A549 (cell line): ENCODE measurements around the gene BLMH. TPM values are rescaled to one million over a fixed set of nuclear protein-coding genes. Genes with fewer than 3 reads are reported as not detected.
"Not testable (repeated sequence)": the region's sequence is repeated elsewhere in the genome, so short reads cannot be mapped to it uniquely, and the experiment has no call there.

Source experiments
- ATAC-seq, 2 experiments: fragments of 200-7000 bp in 1 of 2; fragments of >200 bp in 1 of 2; cut with Nextera tagmentation in 1 of 2; cut with Tn5 transposase in 1 of 2; 3 replicates each; pipeline versions ENCODE4 v1.8.0 to v1.9.1; 2018 to 2020; ENCODE audit warnings: mild to moderate bottlenecking in 1 of 2, moderate library complexity in 1 of 2
- CTCF ChIA-PET: fragments of 300-600 bp; sonication (Branson Sonifier 250); formaldehyde crosslinking; extraction: SDS; loops from one replicate; lab custom pipeline; 2021; ENCODE audit warnings: antibody characterized with exemption, inconsistent platforms; lab: Yijun Ruan, JAX
- POLR2A ChIA-PET: fragments of 350-600 bp; formaldehyde crosslinking; extraction: SDS; loops from one replicate; lab custom pipeline; 2021; ENCODE audit warnings: antibody characterized with exemption, inconsistent platforms; lab: Yijun Ruan, JAX
- DNase-seq, 2 experiments: peaks; one replicate each; pipeline versions ENCODE4 v3.0.0 to v3.0.0-alpha.2; 2011 to 2016; ENCODE audit warnings: low read depth in 1 of 2, low spot score in 1 of 2
- FAIRE-seq: peaks from 2 replicates; lab custom pipeline; 2011; peaks lifted over from hg19 to GRCh38; lab: Jason Lieb, UNC
- H3K27ac ChIP-seq, 2 experiments: fragments of >200 bp; sonication (Bioruptor Twin); formaldehyde crosslinking; 3 replicates each; pipeline ENCODE4 v1.5.1; 2016 to 2017
- H3K4me1 ChIP-seq: fragments of >200 bp; sonication (Bioruptor Twin); formaldehyde crosslinking; 3 replicates; pipeline ENCODE4 v1.6.1; 2016
- H3K4me2 ChIP-seq: fragments of >200 bp; sonication (Bioruptor Twin); formaldehyde crosslinking; 3 replicates; pipeline ENCODE4 v1.6.1; 2016
- H3K4me3 ChIP-seq: fragments of >200 bp; sonication (Bioruptor Twin); formaldehyde crosslinking; 3 replicates; pipeline ENCODE4 v1.5.1; 2016
- H3K9me3 ChIP-seq: fragments of >200 bp; sonication (Bioruptor Twin); formaldehyde crosslinking; 3 replicates; pipeline ENCODE4 v1.6.1; 2016
- EHF ChIP-seq: fragments of 250-450 bp; sonication (Bioruptor Pico); IDR thresholded peaks from 2 replicates; pipeline ENCODE4 v1.5.0; 2020; ENCODE audit warnings: mild to moderate bottlenecking
- EHMT2 ChIP-seq: fragments of 200-600 bp; sonication (generic); IDR thresholded peaks from 2 replicates; pipeline ENCODE4 v1.6.1; 2016; ENCODE audit warnings: antibody characterized with exemption, low read depth, mild to moderate bottlenecking, moderate library complexity
- ELK1 ChIP-seq: fragments of 150-350 bp; IDR thresholded peaks from 2 replicates; pipeline ENCODE4 v1.6.1; 2014; ENCODE audit warnings: low read depth, mild to moderate bottlenecking, low read length
- FOXS1 ChIP-seq: fragments of 250-450 bp; sonication (Bioruptor Pico); IDR thresholded peaks from 2 replicates; pipeline ENCODE4 v1.5.0; 2020; ENCODE audit warnings: mild to moderate bottlenecking, moderate library complexity
- HEYL ChIP-seq: fragments of 250-450 bp; sonication (Bioruptor Pico); IDR thresholded peaks from 2 replicates; pipeline ENCODE4 v1.8.0; 2021; ENCODE audit warnings: mild to moderate bottlenecking, moderate library complexity
- HOXB13 ChIP-seq: fragments of 250-450 bp; sonication (Bioruptor Pico); IDR thresholded peaks from 2 replicates; pipeline ENCODE4 v1.5.0; 2020; ENCODE audit warnings: low read depth, mild to moderate bottlenecking, moderate library complexity
- HOXB5 ChIP-seq: fragments of 250-450 bp; sonication (Bioruptor Pico); IDR thresholded peaks from 2 replicates; pipeline ENCODE4 v1.5.0; 2020; ENCODE audit warnings: mild to moderate bottlenecking, moderate library complexity
- MAFK ChIP-seq: fragments of 450-650 bp; IDR thresholded peaks from 2 replicates; pipeline ENCODE4 v1.6.1; 2014; ENCODE audit not compliant: partially characterized antibody
- NFE2L2 ChIP-seq: fragments of 150-350 bp; conservative IDR thresholded peaks from 2 replicates; pipeline ENCODE4 v1.6.1; 2014; ENCODE audit warnings: low read length
- NPAS2 ChIP-seq: fragments of 250-450 bp; sonication (Bioruptor Pico); IDR thresholded peaks from 2 replicates; pipeline ENCODE4 v1.8.0; 2022; ENCODE audit warnings: mild to moderate bottlenecking, moderate library complexity, borderline replicate concordance
- RCOR1 ChIP-seq: fragments of 150-350 bp; IDR thresholded peaks from 2 replicates; pipeline ENCODE4 v1.6.1; 2014; ENCODE audit warnings: antibody characterized with exemption, low read length, low read depth
- RFX5 ChIP-seq: fragments of 450-650 bp; IDR thresholded peaks from 2 replicates; pipeline ENCODE4 v1.7.1; 2014; ENCODE audit warnings: antibody characterized with exemption, mild to moderate bottlenecking, moderate library complexity
- SMC3 ChIP-seq: fragments of >200 bp; sonication (Bioruptor Twin); formaldehyde crosslinking; IDR thresholded peaks from 3 replicates; pipeline ENCODE4 v1.6.1; 2018; ENCODE audit warnings: inconsistent platforms
- ZC3H11A ChIP-seq: fragments of 450-650 bp; IDR thresholded peaks from 2 replicates; pipeline ENCODE4 v1.6.1; 2014; ENCODE audit warnings: antibody characterized with exemption, mild to moderate bottlenecking
- ZFP36 ChIP-seq: fragments of 450-650 bp; IDR thresholded peaks from 2 replicates; pipeline ENCODE4 v1.6.1; 2014; ENCODE audit warnings: borderline replicate concordance; ENCODE audit not compliant: partially characterized antibody
- ZNF302 ChIP-seq: fragments of 250-450 bp; sonication (Bioruptor Pico); IDR thresholded peaks from 2 replicates; pipeline ENCODE4 v1.9.0; 2021; ENCODE audit warnings: inconsistent platforms, mild to moderate bottlenecking, moderate library complexity
- ZSCAN20 ChIP-seq: fragments of 250-450 bp; sonication (Bioruptor Pico); IDR thresholded peaks from 2 replicates; pipeline ENCODE4 v1.8.0; 2022; ENCODE audit warnings: mild to moderate bottlenecking, moderate library complexity
- WGBS: methylation state at CpG from one replicate; pipeline ENCODE4 v1.1.6; 2017; ENCODE audit errors: missing lambda C conversion rate; 5-methylcytosine and 5-hydroxymethylcytosine counted together
- polyA plus RNA-seq, 4 experiments: library from polyadenylated mRNA; depleted of rRNA in 3 of 4; stranded (reverse); fragments of >200 nt; fragmentation: RNase III in 1 of 4; extraction: RNeasy Plus Mini Kit Qiagen cat#74134 plus additional on column Dnase treatment in 1 of 4; gene quantifications; 2 replicates in 3 of 4; 3 replicates in 1 of 4; pipeline ENCODE4 v1.2.3, GENCODE V29; 2011 to 2017
- TF ChIP-seq, protein P1 (sequence below): fragments of 250-450 bp; sonication (Bioruptor Pico); IDR thresholded peaks from 2 replicates; pipeline ENCODE4 v1.5.0; 2020; ENCODE audit warnings: low read depth, mild to moderate bottlenecking, moderate library complexity
- TF ChIP-seq, protein P2 (sequence below): fragments of 200-600 bp; sonication (generic); IDR thresholded peaks from 2 replicates; pipeline ENCODE4 v1.6.1; 2016; ENCODE audit warnings: antibody characterized with exemption, mild to moderate bottlenecking, moderate library complexity
- TF ChIP-seq, protein P3 (sequence below): fragments of 450-650 bp; IDR thresholded peaks from 2 replicates; pipeline ENCODE4 v1.6.1; 2014; ENCODE audit warnings: antibody characterized with exemption

BLMH gene
- polyA plus RNA-seq, 2 of the 4 experiments (the other 2 are of a cell fraction) = 38.5 to 66.4 TPM

- H3K9me3 ChIP-seq = no peaks in the 10 kb centered on the region
- WGBS = 78% methylated on average over 10 of the region's 10 CpGs
- TF ChIP-seq ZSCAN20 (CRISPR knock-in tag) = no peak
- no peak for TF ChIP-seq FOXS1 (CRISPR knock-in tag)
- CTCF ChIA-PET = interaction anchor here (1.0 to 6.6 kb wide), 4 partner anchors 15 to 128 kb away, joined by 3 to 103 read pairs (median 4); no protein-coding TSS in a partner anchor
- H3K4me3 ChIP-seq = no peak overlapping the region
- ATAC-seq = no peak
- POLR2A ChIA-PET = no interaction called here
- peaks cover 16% of the 10 kb centered on the region for H3K4me1 ChIP-seq
- FAIRE-seq = no peak
- H3K4me2 ChIP-seq = no peak overlapping the region
- DNase-seq = no peak
- no peak overlapping the region for H3K27ac ChIP-seq
Observed at GRCh38 chr17:30232015-30232823, 59.5 kb downstream of the BLMH start.

DNA sequence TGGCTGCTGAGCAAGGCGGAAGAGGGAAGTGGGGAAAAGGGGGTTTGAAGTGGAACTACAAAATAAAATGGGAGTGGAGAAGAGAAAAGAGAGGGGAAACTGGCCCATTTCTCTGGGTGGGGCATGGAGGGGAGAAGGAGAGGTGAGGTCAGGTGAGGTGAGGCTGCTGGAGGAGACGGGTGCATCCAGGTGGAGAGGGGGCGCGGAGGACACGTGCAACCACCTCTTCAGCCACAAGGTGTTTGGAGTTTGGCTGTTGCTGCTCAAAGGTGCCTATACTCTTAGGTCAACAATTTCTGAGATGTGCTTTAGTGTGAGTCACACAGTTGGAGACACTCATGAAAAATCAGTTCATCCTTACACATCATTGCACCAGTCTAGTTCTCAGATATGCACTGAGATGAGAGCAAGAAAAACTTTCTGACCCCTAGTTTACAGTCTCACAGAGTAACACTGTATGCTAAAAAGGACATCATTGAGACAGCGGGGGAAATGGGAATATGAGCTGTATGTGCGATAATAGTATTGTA, 61.1 kb downstream of the BLMH start:
- POLR2A ChIA-PET = no interaction called here
- H3K9me3 ChIP-seq = no peaks in the 10 kb centered on the region
- H3K27ac ChIP-seq = no peak overlapping the region
- ATAC-seq (peak in 1 of 2 experiments; percentile 60; a peak in 1 of 6 replicates), FAIRE-seq (no peak), DNase-seq (no peak)
- CTCF ChIA-PET = interaction anchor here (1.5 kb wide), 1 partner anchor 126 kb away, joined by 4 read pairs; no protein-coding TSS in a partner anchor
- WGBS = 83% methylated on average over 7 of the region's 7 CpGs
- H3K4me1 ChIP-seq = peaks cover 7% of the 10 kb centered on the region; the same call in 2 of the 3 replicates
- TF ChIP-seq ZC3H11A (no peak), RCOR1 (no peak), HEYL (CRISPR knock-in tag) (no peak), ZNF302 (no peak), MAFK (no peak), HOXB5 (no peak), SMC3 (no peak), NPAS2 (CRISPR knock-in tag) (no peak), ZFP36 (no peak), HOXB13 (no peak), RFX5 (no peak), ELK1 (no peak), EHF (CRISPR knock-in tag) (no peak), NFE2L2 (no peak), EHMT2 (no peak)
- TF ChIP-seq, protein P1, sequence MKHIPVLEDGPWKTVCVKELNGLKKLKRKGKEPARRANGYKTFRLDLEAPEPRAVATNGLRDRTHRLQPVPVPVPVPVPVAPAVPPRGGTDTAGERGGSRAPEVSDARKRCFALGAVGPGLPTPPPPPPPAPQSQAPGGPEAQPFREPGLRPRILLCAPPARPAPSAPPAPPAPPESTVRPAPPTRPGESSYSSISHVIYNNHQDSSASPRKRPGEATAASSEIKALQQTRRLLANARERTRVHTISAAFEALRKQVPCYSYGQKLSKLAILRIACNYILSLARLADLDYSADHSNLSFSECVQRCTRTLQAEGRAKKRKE (CRISPR knock-in tag) = no peak
- TF ChIP-seq, protein P2, sequence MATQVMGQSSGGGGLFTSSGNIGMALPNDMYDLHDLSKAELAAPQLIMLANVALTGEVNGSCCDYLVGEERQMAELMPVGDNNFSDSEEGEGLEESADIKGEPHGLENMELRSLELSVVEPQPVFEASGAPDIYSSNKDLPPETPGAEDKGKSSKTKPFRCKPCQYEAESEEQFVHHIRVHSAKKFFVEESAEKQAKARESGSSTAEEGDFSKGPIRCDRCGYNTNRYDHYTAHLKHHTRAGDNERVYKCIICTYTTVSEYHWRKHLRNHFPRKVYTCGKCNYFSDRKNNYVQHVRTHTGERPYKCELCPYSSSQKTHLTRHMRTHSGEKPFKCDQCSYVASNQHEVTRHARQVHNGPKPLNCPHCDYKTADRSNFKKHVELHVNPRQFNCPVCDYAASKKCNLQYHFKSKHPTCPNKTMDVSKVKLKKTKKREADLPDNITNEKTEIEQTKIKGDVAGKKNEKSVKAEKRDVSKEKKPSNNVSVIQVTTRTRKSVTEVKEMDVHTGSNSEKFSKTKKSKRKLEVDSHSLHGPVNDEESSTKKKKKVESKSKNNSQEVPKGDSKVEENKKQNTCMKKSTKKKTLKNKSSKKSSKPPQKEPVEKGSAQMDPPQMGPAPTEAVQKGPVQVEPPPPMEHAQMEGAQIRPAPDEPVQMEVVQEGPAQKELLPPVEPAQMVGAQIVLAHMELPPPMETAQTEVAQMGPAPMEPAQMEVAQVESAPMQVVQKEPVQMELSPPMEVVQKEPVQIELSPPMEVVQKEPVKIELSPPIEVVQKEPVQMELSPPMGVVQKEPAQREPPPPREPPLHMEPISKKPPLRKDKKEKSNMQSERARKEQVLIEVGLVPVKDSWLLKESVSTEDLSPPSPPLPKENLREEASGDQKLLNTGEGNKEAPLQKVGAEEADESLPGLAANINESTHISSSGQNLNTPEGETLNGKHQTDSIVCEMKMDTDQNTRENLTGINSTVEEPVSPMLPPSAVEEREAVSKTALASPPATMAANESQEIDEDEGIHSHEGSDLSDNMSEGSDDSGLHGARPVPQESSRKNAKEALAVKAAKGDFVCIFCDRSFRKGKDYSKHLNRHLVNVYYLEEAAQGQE = no peak
- TF ChIP-seq, protein P3, sequence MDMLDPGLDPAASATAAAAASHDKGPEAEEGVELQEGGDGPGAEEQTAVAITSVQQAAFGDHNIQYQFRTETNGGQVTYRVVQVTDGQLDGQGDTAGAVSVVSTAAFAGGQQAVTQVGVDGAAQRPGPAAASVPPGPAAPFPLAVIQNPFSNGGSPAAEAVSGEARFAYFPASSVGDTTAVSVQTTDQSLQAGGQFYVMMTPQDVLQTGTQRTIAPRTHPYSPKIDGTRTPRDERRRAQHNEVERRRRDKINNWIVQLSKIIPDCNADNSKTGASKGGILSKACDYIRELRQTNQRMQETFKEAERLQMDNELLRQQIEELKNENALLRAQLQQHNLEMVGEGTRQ = no peak
- H3K4me2 ChIP-seq = no peak overlapping the region
- no peak overlapping the region for H3K4me3 ChIP-seq

GRCh38 chr17:30230009-30230408, 61.7 kb downstream of the BLMH start:
- H3K27ac ChIP-seq, DNase-seq, FAIRE-seq, H3K9me3 ChIP-seq, ATAC-seq, H3K4me3 ChIP-seq, H3K4me2 ChIP-seq, POLR2A ChIA-PET, H3K4me1 ChIP-seq: not testable (repeated sequence)
- CTCF ChIA-PET = interaction anchor here (1.1 kb wide), 1 partner anchor 23 kb away, joined by 3 read pairs; no protein-coding TSS in a partner anchor
- 57% methylated on average over 1 of the region's 1 CpG for WGBS
